Loucy (cell line): Measurements from ENCODE around the gene A2M.

ENCODE experiments used
- H2AFZ ChIP-seq: fragments of 200-600 bp; sonication (generic); 2 replicates; pipeline ENCODE4 v1.6.0; 2016; ENCODE audit warnings: antibody characterized with exemption, mild to moderate bottlenecking, low read length, moderate library complexity
- H3F3A ChIP-seq: fragments of 200-600 bp; 2 replicates; pipeline ENCODE4 v1.6.0; 2016; ENCODE audit warnings: antibody characterized with exemption, low read depth, mild to moderate bottlenecking
- H3K27me3 ChIP-seq: fragments of 200-600 bp; sonication (generic); 2 replicates; pipeline ENCODE4 v1.6.1; 2014; ENCODE audit warnings: low read length, mild to moderate bottlenecking; ENCODE audit not compliant: insufficient read depth, poor library complexity, severe bottlenecking
- H3K36me3 ChIP-seq: fragments of 200-600 bp; sonication (generic); 2 replicates; pipeline ENCODE4 v1.6.1; 2016; ENCODE audit warnings: low read length; ENCODE audit not compliant: insufficient read depth
- H3K4me1 ChIP-seq: fragments of 200-600 bp; sonication (generic); 2 replicates; pipeline ENCODE4 v1.5.1; 2014; ENCODE audit warnings: low read length, mild to moderate bottlenecking; ENCODE audit not compliant: insufficient read depth, poor library complexity, severe bottlenecking
- H3K4me2 ChIP-seq: fragments of 200-600 bp; sonication (generic); 2 replicates; pipeline ENCODE4 v1.6.0; 2014; ENCODE audit warnings: antibody characterized with exemption, low read length, low read depth, mild to moderate bottlenecking; ENCODE audit not compliant: poor library complexity, severe bottlenecking
- H3K4me3 ChIP-seq: fragments of 200-600 bp; sonication (generic); 2 replicates; pipeline ENCODE4 v1.5.1; 2014; ENCODE audit warnings: low read length, mild to moderate bottlenecking, mixed read lengths; ENCODE audit not compliant: poor library complexity, severe bottlenecking
- H3K79me2 ChIP-seq: fragments of 200-600 bp; sonication (generic); 2 replicates; pipeline ENCODE4 v1.6.1; 2014; ENCODE audit warnings: low read length; ENCODE audit not compliant: insufficient read depth
- H3K9ac ChIP-seq: fragments of 200-600 bp; sonication (generic); 2 replicates; pipeline ENCODE4 v1.6.0; 2014; ENCODE audit warnings: mild to moderate bottlenecking, low read depth, low read length, moderate library complexity; ENCODE audit not compliant: poor library complexity, severe bottlenecking
- H3K9me2 ChIP-seq: fragments of 200-600 bp; sonication (generic); replicated peaks from 2 replicates; pipeline ENCODE4 v1.6.1; 2016; ENCODE audit warnings: low read depth, low read length, mixed read lengths
- H3K9me3 ChIP-seq: fragments of 200-600 bp; sonication (generic); 2 replicates; pipeline ENCODE4 v1.6.1; 2014; ENCODE audit warnings: mild to moderate bottlenecking, antibody characterized with exemption, low read length, low read depth; ENCODE audit not compliant: insufficient read depth
- H4K20me1 ChIP-seq: fragments of 200-600 bp; sonication (generic); 2 replicates; pipeline ENCODE4 v1.6.0; 2014; ENCODE audit warnings: antibody characterized with exemption, low read length, mild to moderate bottlenecking; ENCODE audit not compliant: insufficient read depth, poor library complexity, severe bottlenecking
- CTCF ChIP-seq: fragments of 200-600 bp; sonication (generic); conservative IDR thresholded peaks from 2 replicates; pipeline ENCODE4 v1.5.1; 2014; ENCODE audit warnings: mild to moderate bottlenecking, antibody characterized with exemption, low read length
- EZH2phosphoT487 ChIP-seq: fragments of 200-600 bp; IDR thresholded peaks from 2 replicates; pipeline ENCODE4 v1.6.1; 2018; ENCODE audit warnings: antibody characterized with exemption, mild to moderate bottlenecking, moderate library complexity, borderline replicate concordance

A2M gene

DNA sequence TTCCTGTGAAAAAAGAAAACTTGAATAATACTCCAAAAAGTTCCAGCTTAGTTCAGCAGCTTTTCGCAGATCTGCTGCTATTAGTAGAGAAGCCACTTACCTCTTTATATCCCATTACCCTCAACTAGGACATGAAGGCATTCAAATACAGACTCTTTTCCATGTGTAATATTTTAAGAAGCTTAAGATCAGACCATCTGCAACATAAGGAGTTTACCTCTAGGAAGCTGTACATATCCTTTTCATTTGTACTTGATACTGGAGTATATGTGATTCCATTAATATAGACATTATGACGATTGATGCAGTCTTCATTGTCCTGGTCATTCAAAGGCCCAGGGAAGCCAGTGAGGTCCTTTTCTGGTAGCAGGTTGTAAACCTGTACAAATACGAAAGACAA, 20.4 kb downstream of the A2M start:
- Histone ChIP-seq H3K36me3 (no peaks in the 10 kb centered on the region), H3K4me3 (no peak overlapping the region), H3K9me2 (no peaks in the 10 kb centered on the region), H3K27me3 (no peaks in the 10 kb centered on the region), H3K4me2 (no peak overlapping the region), H4K20me1 (no peaks in the 10 kb centered on the region), H2AFZ (no peak overlapping the region), H3K79me2 (no peaks in the 10 kb centered on the region), H3K4me1 (no peaks in the 10 kb centered on the region), H3K9ac (no peak overlapping the region), H3F3A (no peaks in the 10 kb centered on the region), H3K9me3 (no peaks in the 10 kb centered on the region)
- no peak for TF ChIP-seq EZH2phosphoT487
- no peak for TF ChIP-seq CTCF

GRCh38 chr12:9094512-9095206, 21.1 kb downstream of the A2M start:
- H3K9me2 ChIP-seq = no peaks in the 10 kb centered on the region
- H2AFZ ChIP-seq = no peak overlapping the region
- H3K4me3 ChIP-seq = no peak overlapping the region
- no peaks in the 10 kb centered on the region for H3K79me2 ChIP-seq
- H3K27me3 ChIP-seq = no peaks in the 10 kb centered on the region
- no peaks in the 10 kb centered on the region for H3K9me3 ChIP-seq
- H3K9ac ChIP-seq = no peak overlapping the region
- no peaks in the 10 kb centered on the region for H3K4me1 ChIP-seq
- no peaks in the 10 kb centered on the region for H3K36me3 ChIP-seq
- H3F3A ChIP-seq = no peaks in the 10 kb centered on the region
- H4K20me1 ChIP-seq = no peaks in the 10 kb centered on the region
- TF ChIP-seq CTCF (no peak), EZH2phosphoT487 (no peak)
- H3K4me2 ChIP-seq = no peak overlapping the region

DNA sequence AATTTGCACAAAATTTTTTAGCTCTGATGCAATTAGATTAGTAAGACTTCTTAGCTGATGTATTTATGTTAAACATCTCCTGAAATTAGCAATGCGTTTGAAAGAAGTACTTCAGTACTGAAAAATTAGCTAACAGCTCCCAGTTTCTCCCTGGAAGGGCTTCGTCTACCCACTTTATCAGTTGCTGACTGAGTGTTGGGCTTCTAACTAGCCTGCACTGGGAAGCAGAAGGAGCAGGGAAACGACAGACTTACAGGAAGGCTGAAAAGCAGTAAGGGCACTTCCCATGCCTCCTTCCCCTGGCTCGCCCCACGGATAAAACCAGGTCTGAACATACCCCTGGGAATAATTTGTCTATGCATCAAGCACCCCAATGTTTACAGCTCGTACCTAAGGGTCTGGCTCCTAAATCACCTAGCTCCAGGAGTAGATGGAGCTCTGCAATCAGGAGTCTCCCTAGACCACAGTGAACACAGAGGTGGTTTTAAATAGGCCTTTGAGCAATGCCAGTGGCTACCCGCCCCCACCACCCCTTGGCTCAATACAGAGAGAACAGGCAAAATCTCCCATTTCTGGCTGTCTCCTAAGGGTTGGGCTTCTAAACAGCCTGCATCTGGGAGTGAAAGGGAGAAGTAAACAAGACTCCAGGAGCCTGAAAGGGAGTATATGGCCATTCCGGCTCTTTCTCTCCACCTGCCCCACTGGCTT, 23.7 kb downstream of the A2M start:
- Histone ChIP-seq H3K9me3 (no peaks in the 10 kb centered on the region), H3K4me2 (no peak overlapping the region), H3F3A (no peaks in the 10 kb centered on the region), H3K9ac (no peak overlapping the region), H3K4me3 (no peak overlapping the region), H3K79me2 (no peaks in the 10 kb centered on the region), H4K20me1 (no peaks in the 10 kb centered on the region), H3K36me3 (no peaks in the 10 kb centered on the region), H3K27me3 (no peaks in the 10 kb centered on the region), H3K9me2 (no peaks in the 10 kb centered on the region), H2AFZ (no peak overlapping the region), H3K4me1 (no peaks in the 10 kb centered on the region)
- TF ChIP-seq EZH2phosphoT487 = no peak
- no peak for TF ChIP-seq CTCF
